ENCODE results near the gene PSAPL1.

The PSAPL1 gene

GRCh38 chr4:7417639-7418038, 17.1 kb downstream of the PSAPL1 start:
- no peak for DNase-seq

- DNase-seq: no peak
Measured at GRCh38 chr4:7416745-7417432, 17.8 kb downstream of the PSAPL1 start.

- DNase-seq: no peak
Measured at GRCh38 chr4:7415927-7416686, 18.6 kb downstream of the PSAPL1 start.

- no peak for DNase-seq
Measured at GRCh38 chr4:7414736-7415510, 19.8 kb downstream of the PSAPL1 start.

- no peak for DNase-seq
Measured at GRCh38 chr4:7414046-7414445, 20.7 kb downstream of the PSAPL1 start.

- DNase-seq: no peak
Measured at GRCh38 chr4:7412554-7412912, 22.2 kb downstream of the PSAPL1 start.

- DNase-seq: no peak
Measured at GRCh38 chr4:7411896-7412553, 22.7 kb downstream of the PSAPL1 start.

GRCh38 chr4:7411491-7411890, 23.2 kb downstream of the PSAPL1 start:
- DNase-seq: no peak

GRCh38 chr4:7410446-7410845, 24.3 kb downstream of the PSAPL1 start:
- no peak for DNase-seq

GRCh38 chr4:7408166-7408565, 26.6 kb downstream of the PSAPL1 start:
- no peak for DNase-seq

GRCh38 chr4:7403001-7403400, 31.7 kb downstream of the PSAPL1 start:
- no peak for DNase-seq

GRCh38 chr4:7402526-7402925, 32.2 kb downstream of the PSAPL1 start:
- DNase-seq: no peak

GRCh38 chr4:7400671-7401298, 33.9 kb downstream of the PSAPL1 start:
- DNase-seq: no peak

- no peak for DNase-seq
Measured at GRCh38 chr4:7399440-7400234, 35.1 kb downstream of the PSAPL1 start.

- DNase-seq: no peak
Measured at GRCh38 chr4:7398788-7399439, 35.8 kb downstream of the PSAPL1 start.

- no peak for DNase-seq
Measured at GRCh38 chr4:7398104-7398423, 36.7 kb downstream of the PSAPL1 start.

- DNase-seq: no peak
Measured at GRCh38 chr4:7397206-7398103, 37.3 kb downstream of the PSAPL1 start.

GRCh38 chr4:7396186-7396910, 38.4 kb downstream of the PSAPL1 start:
- DNase-seq: no peak

- no peak for DNase-seq
Measured at GRCh38 chr4:7395645-7396044, 39.1 kb downstream of the PSAPL1 start.
